Middle frontal gyrus (tissue), 1 donor: ENCODE data around the gene FXYD5.

Experiments
- DNase-seq: peaks from one replicate; pipeline ENCODE4 v3.0.0-alpha.2; 2015; ENCODE audit warnings: low spot score; ENCODE audit errors: extremely low spot score

Gene FXYD5, protein sequence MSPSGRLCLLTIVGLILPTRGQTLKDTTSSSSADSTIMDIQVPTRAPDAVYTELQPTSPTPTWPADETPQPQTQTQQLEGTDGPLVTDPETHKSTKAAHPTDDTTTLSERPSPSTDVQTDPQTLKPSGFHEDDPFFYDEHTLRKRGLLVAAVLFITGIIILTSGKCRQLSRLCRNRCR

DNA sequence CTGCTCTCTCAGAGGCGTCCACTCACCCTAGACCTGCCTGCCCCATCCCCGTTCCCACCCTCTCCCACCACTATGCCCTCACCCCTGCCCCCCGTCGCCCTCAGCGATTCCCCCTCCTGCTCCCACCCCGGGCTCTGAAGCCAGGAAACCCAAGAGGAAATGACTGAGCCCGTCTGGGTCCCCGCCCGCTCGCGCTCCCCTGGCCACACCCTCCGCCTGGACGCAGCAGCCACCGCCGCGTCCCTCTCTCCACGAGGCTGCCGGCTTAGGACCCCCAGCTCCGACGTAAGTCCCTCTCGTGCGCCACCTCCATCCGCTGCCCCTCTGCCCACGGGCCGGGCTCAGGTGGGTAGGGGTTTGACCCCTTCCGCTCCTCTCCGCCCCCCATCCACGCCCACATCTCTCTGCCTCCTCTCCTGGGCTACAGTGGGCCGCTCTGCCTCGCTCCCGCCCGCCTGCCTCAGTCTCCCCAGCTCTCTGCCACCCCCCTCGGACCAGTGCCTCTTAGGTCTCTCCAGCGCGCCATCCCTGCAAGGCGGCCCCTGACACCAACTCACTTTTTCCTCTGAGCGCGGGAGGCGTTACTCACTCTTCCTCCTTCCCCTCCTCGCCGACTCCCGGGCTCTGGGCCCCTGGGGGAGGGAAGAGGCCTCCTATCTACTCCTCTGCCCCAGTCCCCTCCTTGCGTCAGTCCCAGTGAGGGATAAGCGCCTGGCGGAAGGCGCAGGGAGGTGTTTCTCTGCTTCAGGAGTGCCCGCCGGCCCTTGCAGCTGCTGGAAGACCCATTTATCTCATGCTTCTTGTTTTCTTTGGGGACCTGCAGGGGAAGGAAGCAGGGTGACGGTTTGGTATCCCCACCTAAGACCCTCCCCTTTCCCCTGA lies at the start of gene FXYD5:
TSS of gene FXYD5 (plus strand) at position 211 of the 882 bp plus-strand sequence. CDS start 816 bp downstream, outside the sequence.
- DNase-seq: no peak

DNA sequence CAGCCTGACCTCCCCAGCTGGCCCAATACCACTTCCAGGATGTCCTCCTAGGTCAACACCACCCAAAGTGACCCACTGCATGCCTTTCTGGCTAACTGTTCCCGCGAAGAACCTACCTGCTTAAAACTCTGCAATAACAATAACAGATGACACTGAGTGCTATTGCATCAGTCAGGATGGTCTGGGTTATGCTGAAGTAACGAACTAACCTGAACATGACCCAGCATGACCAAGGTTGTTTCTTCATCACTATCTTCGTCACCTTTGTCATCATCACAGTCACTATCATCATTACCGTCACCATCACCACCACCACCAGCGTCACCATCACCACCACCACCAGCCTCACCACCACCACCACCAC lies 49.5 kb upstream of the FXYD5 start:
- no peak for DNase-seq

DNA sequence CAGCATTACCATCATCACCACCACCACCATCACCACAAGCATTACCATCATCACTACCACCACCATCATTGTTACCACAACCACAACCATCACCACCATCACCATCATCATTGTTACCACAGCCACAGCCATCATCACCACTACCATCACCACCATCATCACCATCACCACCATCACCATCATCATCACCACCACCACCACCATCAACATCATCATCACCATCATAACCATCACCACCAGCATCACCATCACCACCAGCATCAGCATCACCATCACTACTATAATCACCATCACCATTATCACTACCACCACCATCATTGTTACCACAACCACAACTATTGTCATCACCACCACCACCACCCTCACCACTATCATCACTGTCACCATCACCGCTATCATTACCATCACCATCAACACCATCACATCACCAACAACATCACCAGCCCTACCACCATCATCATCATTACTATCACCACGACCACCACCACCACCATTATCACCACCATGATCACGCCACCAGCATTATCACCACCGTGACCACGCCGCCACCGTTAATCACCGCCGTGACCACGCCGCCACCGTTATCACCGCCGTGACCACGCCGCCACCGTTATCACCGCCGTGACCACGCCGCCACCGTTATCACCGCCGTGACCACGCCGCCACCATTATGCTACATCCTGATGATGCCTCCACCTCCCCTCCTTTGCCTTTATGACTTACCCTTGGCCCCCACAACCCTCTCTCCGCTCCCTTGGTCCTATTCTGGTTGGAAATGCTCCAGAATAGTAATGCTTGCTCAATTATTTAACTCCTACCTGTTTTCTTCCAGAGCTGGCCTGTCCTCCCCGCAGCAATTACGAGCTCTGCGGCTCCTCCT lies 48.9 kb upstream of the FXYD5 start:
- no peak for DNase-seq

DNA sequence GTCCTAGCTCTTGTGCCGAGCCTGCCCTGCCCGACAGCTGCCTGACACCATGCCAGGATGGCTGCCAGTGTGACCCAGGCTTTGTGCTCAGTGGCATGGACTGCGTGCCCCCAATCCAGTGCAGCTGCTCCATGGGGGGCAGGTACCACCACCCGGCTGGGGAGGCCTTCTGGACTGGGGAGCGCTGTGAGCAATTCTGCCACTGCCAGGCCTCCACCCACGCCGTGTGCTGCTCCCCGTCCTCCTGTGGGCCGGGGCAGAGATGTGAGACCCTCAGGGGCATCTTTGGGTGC lies 48.3 kb upstream of the FXYD5 start:
- peak; percentile 50 for DNase-seq

DNA sequence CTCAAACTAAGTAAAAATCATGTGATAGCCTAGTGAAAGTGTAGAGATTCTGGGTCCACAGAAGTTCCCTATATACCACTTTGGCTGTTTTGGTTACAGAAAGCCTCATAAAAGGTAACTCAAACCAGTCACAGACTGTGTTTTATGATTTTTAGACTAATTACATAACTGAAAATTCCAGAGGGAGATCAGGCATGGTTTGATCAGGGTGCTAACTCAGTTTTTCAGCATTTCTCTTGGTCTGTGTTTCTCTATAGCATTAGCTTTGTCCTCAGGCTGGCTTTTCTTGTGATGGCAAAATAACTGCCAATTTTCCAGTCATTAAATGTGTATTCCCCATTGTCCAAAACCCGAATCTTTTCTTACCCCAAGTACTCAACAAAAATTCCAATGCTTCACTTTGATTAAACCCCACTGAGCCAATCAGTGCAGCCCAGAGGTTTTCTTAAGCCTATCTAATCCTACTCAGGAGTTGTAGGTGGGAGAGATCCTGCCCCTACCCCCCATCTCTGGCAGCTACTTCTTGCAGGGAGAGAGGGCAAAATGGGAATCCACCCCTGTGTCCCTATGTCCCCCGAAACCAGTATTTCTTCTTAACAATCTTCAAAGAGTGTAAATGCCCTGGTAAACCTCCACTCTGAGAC lies 47.5 kb upstream of the FXYD5 start:
- no peak for DNase-seq

DNA sequence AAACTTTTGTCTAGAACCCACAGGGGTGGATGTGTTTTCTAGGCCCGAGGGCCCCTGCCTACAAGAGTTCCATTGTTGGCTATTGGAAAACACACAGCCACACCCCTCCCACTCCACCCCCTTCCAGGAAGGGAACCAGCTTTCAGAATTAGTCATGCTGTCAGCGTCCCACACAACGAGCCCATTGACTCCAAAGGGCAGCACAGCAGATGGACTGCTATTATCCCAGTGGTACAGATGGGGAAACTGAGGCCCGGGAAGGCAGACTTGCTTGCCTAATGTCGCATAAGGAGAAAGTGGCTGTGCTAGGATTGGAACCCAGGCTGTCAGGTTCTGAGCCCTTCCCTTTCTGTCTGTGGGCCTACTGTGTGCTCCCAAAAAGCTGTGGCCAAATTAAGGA lies 47.0 kb upstream of the FXYD5 start:
- peak; percentile 71 for DNase-seq

DNA sequence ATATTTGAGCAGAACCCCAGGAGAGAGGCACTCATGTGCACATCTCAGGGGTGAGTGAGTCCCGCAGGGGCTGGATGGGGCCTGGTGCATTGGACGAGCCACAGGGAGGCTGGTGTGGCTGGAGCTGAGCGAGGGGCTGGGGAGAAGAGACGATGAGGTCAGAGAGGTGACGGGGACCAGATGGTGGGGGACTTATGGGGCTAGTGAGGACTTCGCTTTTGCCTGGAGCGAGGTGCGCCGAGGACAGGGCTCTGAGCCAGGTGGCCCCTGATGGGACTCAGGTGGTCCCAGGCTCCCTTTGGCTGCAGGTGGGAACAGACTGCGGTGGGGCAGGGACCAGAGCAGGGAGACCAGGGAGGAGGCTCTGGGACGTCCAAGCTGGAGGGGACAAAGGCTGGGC lies 45.8 kb upstream of the FXYD5 start:
- DNase-seq: no peak

DNA sequence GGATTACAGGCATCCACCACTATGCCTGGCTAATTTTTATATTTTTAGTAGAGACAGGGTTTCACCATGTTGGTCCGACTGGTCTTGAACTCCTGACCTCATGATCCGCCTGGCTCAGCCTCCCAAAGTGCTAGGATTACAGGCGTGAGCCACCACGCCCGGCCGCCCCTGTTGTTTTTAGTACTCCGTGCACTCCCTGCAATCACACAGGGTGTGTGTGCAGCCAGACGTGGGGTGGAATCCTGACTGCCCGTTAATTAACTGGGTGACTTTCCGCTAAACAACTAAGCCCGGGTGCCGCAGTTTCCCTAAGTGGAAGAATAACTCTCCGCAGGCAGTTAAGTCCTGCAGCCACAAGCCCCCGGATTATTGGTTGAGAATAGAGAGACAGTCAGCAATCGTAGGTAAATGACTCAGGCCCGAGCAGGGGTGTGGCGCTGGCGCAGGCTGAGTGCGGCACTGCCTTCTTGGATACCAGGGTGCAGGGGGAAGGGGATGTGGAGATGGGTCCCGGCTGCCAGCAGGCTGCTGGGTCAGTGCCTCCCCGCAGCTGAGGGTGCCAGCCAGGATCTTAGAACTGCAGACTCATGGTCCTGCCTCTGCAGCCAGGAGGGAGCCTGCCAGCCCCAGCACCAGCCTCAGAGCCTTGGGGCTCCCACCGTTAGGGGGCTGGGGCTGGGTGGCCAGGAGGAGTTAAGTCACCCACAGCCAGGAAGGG lies 45.0 kb upstream of the FXYD5 start:
- DNase-seq: no peak

DNA sequence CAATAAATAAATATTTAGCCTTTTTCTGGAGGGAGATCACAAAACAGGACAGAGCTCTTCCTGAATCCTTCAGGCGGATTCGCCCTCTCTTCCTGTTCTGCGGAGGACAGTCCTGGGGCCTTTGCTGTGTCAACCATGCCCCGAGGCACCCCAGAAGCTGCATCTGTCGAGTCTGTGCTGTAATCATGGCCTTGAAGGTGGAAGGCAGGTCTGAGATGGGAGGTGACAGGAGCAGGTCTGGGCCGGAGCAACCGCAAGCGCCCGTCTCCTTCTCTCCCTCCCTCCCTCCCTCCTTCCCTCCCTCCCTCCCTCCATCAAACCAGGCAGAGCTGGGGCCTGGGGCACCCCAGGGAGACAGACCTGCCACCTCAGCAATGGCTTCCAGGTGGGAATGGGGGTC lies 43.6 kb upstream of the FXYD5 start:
- DNase-seq: no peak

DNA sequence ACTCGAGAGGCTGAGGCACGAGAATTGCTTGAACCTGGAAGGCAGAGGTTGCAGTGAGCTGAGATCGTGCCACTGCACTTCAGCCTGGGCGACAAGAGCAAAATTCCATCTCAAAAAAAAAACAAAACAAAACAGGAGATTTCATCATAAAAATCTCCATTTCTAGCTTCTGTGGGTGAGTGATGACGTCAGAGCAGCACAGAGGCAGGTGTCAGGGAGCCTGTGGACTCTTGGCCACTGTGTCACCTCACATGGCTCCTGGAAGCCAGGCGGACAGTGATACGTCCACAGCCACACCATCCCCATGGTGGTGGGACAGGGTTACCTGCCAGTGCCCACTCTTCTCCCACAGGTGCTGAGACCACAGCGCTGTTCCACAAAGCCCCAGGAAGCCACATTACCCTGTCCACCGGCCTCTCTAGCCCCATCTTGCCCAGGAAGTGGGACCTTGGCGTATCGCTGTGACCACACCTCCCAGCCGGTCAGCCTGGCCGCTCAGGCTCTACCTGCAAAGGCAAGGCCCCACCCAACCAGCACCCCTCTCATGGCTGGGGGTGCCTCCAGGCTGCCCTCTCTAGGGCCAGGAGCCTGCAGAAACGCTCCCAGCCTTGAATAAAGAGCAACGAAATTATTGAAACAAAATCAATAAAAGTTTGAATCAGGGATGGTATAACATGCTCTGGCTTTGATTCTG lies 41.4 kb upstream of the FXYD5 start:
- no peak for DNase-seq

DNA sequence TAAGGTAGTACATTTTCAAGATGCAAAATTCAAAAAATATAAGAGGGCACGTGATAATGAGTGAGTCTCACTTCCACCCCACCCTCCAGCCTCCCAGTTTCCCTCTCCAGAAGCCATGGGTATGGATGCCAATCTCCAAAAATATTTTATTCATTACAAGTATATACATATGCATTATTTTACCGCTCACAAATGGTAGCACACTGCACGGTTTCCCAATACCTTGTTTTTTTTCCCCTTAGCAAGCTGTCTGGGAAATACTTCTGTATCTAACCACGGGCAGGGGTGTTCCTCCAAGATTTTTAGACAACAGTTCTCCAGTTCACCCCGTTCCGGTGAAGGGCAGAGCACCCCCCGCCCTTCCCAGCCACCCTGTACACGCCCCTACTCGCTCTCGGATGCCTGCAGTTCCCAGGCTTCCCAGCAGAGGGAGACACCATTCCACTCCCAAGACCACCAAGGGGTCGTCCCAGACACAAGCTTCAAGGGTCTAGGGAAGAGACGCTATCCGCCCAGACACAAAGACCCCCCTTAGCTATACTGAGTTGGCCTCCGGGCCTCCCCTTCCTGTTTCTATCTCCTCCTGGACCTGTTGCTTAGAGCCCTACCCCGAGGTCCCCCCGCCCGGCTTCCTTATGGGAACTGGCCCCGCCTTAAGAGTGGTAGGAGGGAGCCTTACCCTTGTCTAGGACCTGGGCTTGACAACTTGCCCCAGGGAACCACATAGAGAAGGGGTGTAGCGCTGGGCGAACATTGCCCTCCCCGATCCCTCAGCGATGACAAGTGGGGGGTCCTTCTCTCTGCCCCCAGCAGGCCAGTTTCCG lies 40.0 kb upstream of the FXYD5 start:
- DNase-seq: no peak

DNA sequence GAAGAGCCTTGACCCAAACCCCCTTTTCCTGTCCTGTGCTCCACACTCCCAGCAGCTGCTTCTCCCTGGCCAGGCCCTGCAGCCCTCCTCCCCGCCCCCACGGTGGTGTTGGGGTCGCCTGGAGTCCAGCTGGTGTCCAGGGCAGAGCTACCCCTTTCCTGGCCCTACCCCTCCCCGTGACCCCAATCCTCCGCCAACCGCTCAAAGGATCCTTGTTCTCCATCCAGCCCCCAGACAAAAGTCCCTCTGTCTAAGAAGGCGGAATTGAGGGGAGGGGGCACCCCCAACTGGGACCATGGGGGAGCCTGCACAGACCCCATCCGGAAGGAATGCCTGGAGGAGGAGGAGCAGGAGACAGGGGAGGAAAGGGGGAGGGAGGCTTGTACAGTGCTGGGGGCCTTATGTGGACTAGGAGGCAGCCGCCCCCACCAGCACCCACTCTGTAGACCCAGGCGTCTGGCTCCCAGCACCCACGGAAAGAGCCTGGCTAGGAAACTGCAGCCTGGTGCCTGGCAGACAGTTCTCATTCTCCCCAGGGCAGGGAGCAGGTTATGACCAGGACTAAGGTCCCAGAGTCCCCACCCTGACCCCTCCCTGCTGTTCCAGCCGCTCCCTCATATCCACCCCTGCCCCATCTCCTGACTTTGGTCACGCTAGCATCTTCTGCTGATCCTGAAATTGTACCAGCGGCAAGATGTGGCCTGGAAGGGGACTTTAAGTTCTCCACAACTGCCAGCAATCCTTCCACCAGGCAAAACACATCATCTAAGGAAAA lies 39.2 kb upstream of the FXYD5 start, which contains the start of gene FXYD3:
TSS of gene FXYD3 (plus strand) at position 647 of the 775 bp plus-strand sequence. CDS start 3,554 bp downstream, outside the sequence.
- peak; percentile 48 for DNase-seq

DNA sequence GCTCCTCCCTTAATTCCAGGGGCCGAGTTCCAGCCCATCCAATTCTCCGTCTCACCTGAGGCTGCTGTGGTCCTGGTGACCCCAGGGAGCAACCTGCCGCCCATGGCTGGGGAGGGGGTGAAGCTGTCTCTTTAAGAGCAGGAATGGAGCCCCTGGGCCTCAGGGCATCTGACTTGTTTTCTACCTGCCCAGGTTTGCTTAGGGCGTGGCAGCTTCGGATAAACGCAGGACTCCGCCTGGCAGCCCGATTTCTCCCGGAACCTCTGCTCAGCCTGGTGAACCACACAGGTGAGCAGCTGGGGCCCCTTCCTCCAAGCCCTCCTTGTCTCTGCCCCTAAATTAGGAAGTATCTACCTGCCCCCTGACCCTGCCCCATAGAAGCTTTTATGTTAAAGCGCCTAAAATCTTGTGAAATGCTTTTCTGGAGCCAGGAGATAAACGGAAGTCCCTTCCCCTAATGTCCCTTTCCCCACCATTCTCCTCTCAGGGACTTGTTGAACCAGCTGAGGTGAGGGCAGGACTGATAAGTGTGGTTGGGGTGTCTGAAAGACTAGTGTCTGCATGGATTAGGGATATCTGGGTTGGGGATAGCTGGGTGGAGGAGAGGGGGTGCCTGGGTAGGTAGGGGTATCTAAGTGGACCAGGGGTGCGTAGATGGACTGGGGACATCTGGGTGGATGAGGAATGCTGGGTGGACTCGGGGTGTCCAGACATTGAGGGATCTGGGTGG lies 38.3 kb upstream of the FXYD5 start:
- no peak for DNase-seq

DNA sequence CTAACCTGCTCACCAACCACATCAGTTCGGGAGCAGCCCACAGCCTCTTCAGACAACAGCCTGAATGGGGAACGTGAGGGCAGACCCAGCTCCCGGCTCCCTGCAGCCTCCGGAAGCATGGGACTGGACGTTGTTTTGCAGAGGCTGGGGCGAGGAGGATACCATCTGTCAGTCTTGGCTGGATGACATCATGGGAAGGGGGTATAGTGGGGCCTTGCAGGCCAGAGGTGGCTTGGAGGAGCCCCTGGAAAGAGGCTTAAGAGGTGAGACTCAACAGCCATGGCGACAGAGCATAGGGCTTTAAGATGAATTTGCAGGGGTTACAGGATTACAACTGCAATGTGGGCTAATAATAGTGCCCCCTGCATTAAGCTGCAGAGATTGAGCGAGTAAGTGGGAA lies 37.4 kb upstream of the FXYD5 start:
- DNase-seq: no peak

DNA sequence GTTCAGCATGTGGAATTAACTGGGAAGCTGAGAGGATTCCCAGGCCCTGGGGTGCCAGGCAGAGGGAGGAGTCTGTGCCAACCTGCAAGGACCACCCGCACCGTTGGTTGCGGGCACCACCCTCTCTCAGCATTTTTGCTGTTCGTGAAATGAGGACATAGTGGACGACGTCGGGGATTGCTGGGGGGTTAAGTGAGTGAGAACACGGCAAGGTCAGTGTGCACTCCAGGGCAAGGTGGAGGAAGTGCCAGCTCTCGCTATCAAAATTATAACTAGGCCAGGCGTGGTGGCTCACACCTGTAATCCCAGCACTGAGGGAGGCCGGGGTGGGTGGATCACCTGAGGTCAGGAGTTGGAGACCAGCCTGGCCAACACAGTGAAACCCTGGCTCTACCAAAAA lies 36.7 kb upstream of the FXYD5 start:
- no peak for DNase-seq

DNA sequence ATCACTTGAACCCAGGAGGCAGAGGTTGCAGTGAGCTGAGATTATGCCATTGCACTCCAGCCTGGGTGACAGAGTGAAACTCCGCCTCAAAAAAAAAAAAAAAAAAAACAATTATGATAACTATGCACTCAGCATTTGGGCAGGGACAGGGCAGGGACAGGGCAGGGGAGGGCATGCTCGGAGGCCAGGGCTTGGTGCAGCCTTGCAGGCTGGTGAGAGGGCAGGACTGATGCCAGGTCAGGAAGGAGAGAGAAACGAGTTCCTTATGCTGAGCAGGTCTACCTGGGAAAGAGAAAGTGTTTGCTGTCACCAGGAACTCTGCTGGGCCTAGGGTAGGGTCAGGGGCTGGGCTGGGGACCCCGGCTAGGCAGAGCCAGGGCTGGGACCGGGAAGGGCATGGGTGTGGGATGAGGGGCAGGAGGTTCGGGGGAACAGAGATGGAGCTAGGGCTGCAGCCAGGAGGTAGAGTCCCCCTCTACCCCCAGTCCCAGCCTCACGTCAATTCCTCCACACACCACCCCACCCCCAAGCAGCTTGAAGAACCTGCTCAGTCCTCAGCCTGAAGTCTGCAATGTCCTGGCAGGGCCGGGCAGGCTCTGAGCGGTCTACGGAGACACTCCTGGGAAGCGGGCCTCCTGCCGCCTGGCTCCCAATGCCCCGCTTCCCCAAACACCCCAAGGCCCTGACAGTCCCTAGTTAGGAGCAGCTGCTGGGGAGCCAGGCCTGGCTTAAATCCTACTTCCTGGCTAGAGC lies 36.1 kb upstream of the FXYD5 start:
- DNase-seq: no peak

DNA sequence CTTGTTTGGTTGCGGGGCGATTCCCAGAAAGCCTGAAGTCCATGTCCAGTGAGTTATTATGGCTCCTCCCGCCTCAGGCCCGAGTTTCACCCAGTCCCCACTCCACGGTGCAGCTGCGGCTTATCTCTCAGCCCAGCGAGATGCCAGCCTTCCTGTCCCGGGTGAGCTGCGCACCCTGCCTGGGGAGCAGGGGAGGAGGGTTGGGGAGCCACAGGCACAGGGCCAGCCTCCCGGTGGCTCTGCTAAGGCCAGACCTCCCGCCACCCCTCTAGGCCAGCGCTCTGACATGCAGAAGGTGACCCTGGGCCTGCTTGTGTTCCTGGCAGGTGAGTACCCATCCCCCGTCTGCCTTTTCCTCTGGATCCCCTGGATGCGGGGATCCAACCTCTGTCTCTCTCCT lies 35.4 kb upstream of the FXYD5 start:
- DNase-seq: no peak
